Parathyroid adenoma (tissue), 2 donors: ENCODE measurements around the gene SLC4A4.

Source experiments
- H2AFZ ChIP-seq: fragments of 300-600 bp; sonication (generic); one replicate; pipeline ENCODE4 v1.7.0; 2017; ENCODE audit warnings: antibody characterized with exemption, mild to moderate bottlenecking
- H3K27ac ChIP-seq: fragments of 300-600 bp; sonication (generic); one replicate; pipeline ENCODE4 v1.7.0; 2017
- H3K27me3 ChIP-seq: fragments of 300-600 bp; sonication (generic); one replicate; pipeline ENCODE4 v1.7.0; 2017; ENCODE audit warnings: low read length; ENCODE audit not compliant: control insufficient read depth, insufficient read depth
- H3K36me3 ChIP-seq: fragments of 300-600 bp; sonication (generic); one replicate; pipeline ENCODE4 v1.7.0; 2017; ENCODE audit warnings: low read length; ENCODE audit not compliant: control insufficient read depth, insufficient read depth
- H3K4me1 ChIP-seq: fragments of 300-600 bp; sonication (generic); one replicate; pipeline ENCODE4 v1.7.0; 2017; ENCODE audit warnings: control low read depth
- H3K4me2 ChIP-seq: fragments of 300-600 bp; sonication (generic); one replicate; pipeline ENCODE4 v1.7.0; 2017; ENCODE audit warnings: low read length
- H3K4me3 ChIP-seq: fragments of 300-600 bp; sonication (generic); one replicate; pipeline ENCODE4 v1.7.0; 2017; ENCODE audit warnings: low read depth, low read length
- H3K79me2 ChIP-seq: fragments of 300-600 bp; sonication (generic); one replicate; pipeline ENCODE4 v1.7.0; 2017; ENCODE audit warnings: control low read depth
- H3K9ac ChIP-seq: fragments of 300-600 bp; sonication (generic); one replicate; pipeline ENCODE4 v1.7.0; 2017; ENCODE audit warnings: mild to moderate bottlenecking
- H3K9me3 ChIP-seq: fragments of 300-600 bp; sonication (generic); one replicate; pipeline ENCODE4 v1.7.0; 2017; ENCODE audit warnings: low read length; ENCODE audit not compliant: control insufficient read depth
- CTCF ChIP-seq: fragments of 300-600 bp; sonication (generic); IDR thresholded peaks from one replicate; pipeline ENCODE4 v1.7.0; 2017; ENCODE audit warnings: antibody characterized with exemption, mild to moderate bottlenecking
- donor health status: primary hyperparathyroidism.

SLC4A4 gene

DNA sequence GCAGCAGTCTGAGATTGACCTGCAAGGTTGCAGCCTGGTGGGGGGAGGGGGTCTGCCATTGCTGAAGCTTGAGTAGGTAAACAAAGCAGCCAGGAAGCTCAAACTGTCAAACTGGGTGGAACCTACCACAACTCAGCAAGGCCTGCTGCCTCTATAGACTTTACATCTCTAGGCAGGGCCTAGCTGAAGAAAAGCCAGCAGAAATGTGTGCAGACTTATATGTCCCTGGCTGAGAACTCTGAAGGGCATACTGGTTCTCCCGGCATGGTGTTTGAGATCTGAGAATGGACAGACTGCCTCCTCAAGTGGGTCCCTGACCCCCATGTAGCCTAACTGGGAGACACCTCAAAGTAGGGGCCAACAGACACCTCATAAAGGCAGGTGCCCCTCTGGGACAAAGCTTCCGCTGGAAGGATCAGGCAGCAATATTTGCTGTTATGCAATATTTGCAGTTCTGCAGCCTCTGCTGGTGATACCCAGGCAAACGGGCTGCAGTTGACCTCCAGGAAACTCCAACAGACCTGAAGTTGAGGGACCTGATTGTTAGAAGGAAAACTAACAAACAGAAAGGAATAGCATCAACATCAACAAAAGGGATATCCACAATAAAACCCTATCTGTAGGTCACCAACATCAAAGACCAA lies 277.5 kb downstream of the SLC4A4 start:
- no peaks in the 10 kb centered on the region for H3K9me3 ChIP-seq
- H3K9ac ChIP-seq, result no peak overlapping the region
- no peak overlapping the region for H2AFZ ChIP-seq
- no peak overlapping the region for H3K27ac ChIP-seq
- no peaks in the 10 kb centered on the region for H3K36me3 ChIP-seq
- no peak overlapping the region for H3K4me2 ChIP-seq
- no peaks in the 10 kb centered on the region for H3K79me2 ChIP-seq
- H3K4me3 ChIP-seq, result no peak overlapping the region
- no peak for TF ChIP-seq CTCF
- H3K4me1 ChIP-seq, result no peaks in the 10 kb centered on the region
- H3K27me3 ChIP-seq, result no peaks in the 10 kb centered on the region
